Activated CD4-positive, alpha-beta memory T cell treated with anti-CD3 and anti-CD28 coated beads, Interleukin-2, amount 10 ng/mL, durations not matched to agents 7 days and 5 days (primary cell): Measurements from ENCODE around the gene CCDC149. TPM values are rescaled to one million over a fixed set of nuclear protein-coding genes. Genes with fewer than 3 reads are reported as not detected.

ENCODE experiments used
- CTCF ChIA-PET: fragments of 350-600 bp; sonication (Branson Sonifier 250); formaldehyde crosslinking; loops from one replicate; lab custom pipeline; 2021; ENCODE audit warnings: antibody characterized with exemption, inconsistent platforms; lab: Charles Lee
- POLR2A ChIA-PET: fragments of 350-600 bp; sonication (Branson Sonifier 250); formaldehyde crosslinking; loops from one replicate; lab custom pipeline; 2021; ENCODE audit warnings: antibody characterized with exemption; lab: Charles Lee
- DNase-seq: peaks from one replicate; pipeline ENCODE4 v3.0.0-alpha.2; 2020
- H3K27ac Mint-ChIP-seq: one replicate; pipeline ENCODE4 v1.8.0; 2021; ENCODE audit warnings: mild to moderate bottlenecking, mixed read lengths
- H3K27me3 Mint-ChIP-seq: one replicate; pipeline ENCODE4 v1.8.0; 2021; ENCODE audit warnings: mixed read lengths
- H3K36me3 Mint-ChIP-seq: one replicate; pipeline ENCODE4 v1.8.0; 2021; ENCODE audit warnings: low read depth, mixed read lengths
- H3K4me1 Mint-ChIP-seq: one replicate; pipeline ENCODE4 v1.8.0; 2021; ENCODE audit warnings: mixed read lengths
- H3K4me3 Mint-ChIP-seq: one replicate; pipeline ENCODE4 v1.8.0; 2021; ENCODE audit warnings: mild to moderate bottlenecking, mixed read lengths
- H3K9me3 Mint-ChIP-seq: one replicate; pipeline ENCODE4 v1.8.0; 2021; ENCODE audit warnings: mixed read lengths
- total RNA-seq, 2 experiments: library from RNA; stranded (reverse); gene quantifications; one replicate each; pipeline ENCODE4 v1.2.3, GENCODE V29; 2021

The CCDC149 gene
- total RNA-seq, 2 experiments from 2014 or later: not detected

DNA sequence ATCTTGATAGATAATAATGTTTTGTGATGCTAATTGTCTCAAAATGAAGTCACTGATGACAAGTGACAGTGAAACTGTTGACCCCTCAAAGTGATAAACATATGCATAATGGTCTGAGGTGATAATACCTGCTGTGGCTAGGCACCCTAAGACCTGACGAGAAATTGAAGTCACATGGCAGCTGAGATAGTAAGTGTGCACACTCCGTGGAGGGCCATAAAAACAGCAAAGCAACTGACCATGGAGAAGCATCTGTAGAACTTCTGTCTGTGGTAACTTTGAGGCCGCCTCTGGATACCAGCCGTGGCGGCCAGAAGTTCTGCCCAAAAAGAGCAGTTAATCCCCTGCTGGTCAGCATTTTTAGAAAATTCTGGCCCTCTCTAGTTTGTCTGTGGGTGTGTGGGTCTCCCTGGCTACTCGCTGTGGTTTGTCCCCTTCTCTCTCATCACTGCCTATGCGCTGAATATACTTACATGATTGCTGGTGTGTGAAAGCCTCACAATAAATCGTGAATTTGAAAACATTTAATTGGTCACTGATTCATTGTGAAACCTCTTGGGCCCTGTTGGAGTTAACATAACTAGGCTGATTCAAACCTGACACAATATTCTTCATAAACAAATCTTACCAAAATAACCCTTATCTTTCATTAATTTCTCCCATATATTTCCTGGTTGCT is 50.6 kb downstream of the CCDC149 start:
- Mint-ChIP-seq H3K27ac (no peak overlapping the region), H3K27me3 (no peaks in the 10 kb centered on the region), H3K4me3 (no peak overlapping the region), H3K4me1 (no peaks in the 10 kb centered on the region), H3K9me3 (peaks cover 6% of the 10 kb centered on the region), H3K36me3 (no peaks in the 10 kb centered on the region)
- no peak for DNase-seq
- ChIA-PET POLR2A (no interaction called here), CTCF (no interaction called here)

DNA sequence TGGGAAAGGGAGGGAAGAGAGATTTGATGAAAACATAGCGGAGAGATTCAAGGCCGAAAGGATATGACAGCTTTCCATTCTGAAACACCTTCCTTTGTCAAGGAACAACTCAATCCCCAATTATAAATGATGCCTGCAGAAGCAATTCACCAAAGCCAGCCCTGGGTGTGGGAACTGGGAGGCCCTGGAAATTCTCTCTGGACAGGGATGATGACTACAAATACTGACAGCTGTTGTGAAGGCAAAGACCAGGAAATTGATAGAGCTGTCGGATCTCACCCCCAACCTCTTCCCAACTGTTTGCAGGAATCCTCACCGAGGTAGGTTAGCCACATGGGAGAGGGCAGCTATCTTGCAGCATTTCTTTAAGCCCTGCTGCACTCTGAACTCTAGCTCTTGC is 54.3 kb downstream of the CCDC149 start:
- no peaks in the 10 kb centered on the region for H3K9me3 Mint-ChIP-seq
- CTCF ChIA-PET: no interaction called here
- POLR2A ChIA-PET: no interaction called here

DNA sequence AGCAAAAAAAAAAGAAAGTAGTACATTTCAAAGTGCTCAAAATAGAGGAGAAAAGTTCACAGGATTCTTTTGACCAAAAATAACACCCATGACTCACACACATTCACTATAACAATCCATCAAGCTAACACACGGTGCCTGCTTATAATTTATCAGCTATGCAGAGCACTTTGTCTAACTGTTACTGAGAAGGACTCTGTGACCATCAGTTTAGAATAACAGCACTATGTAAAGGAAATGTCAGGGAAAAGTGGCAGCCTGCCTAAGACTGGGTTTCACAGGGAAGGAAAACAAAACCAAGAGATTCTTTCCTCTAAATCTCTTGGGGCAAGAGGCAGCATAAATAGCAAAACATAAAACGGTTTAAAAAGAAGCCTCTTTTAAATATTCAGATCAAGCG is 54.8 kb downstream of the CCDC149 start:
- Mint-ChIP-seq H3K4me3 (no peak overlapping the region), H3K4me1 (no peaks in the 10 kb centered on the region), H3K36me3 (no peaks in the 10 kb centered on the region), H3K27ac (no peak overlapping the region), H3K9me3 (no peaks in the 10 kb centered on the region), H3K27me3 (no peaks in the 10 kb centered on the region)
- POLR2A ChIA-PET: no interaction called here
- CTCF ChIA-PET: no interaction called here
- DNase-seq: no peak

More for the DNA sequence above, 54.3 kb downstream of the CCDC149 start:
- Mint-ChIP-seq H3K4me1 (no peaks in the 10 kb centered on the region), H3K27ac (no peak overlapping the region), H3K27me3 (no peaks in the 10 kb centered on the region), H3K36me3 (no peaks in the 10 kb centered on the region), H3K4me3 (no peak overlapping the region)
- no peak for DNase-seq

DNA sequence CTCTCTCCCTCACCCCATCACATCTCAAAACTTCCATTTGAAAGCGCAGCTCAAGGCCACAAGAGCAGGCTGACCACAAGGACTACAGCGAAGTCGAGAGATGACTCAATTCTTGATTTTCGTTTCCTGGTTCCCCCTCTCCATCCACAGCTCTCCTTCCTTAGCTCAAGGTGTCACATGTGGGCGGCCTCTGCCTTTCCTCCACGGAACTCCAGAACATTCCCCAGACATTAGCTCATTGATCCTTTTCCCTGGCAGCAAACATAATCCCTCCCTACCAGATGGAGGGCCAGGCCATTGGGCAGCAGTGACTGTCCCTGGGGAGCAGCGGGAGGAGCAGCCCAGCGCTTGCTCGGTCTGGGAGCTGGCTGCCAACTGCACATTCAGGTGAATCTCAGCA is 56.3 kb downstream of the CCDC149 start:
- Mint-ChIP-seq H3K4me1 (no peaks in the 10 kb centered on the region), H3K27me3 (no peaks in the 10 kb centered on the region), H3K27ac (no peak overlapping the region), H3K9me3 (no peaks in the 10 kb centered on the region), H3K36me3 (no peaks in the 10 kb centered on the region), H3K4me3 (no peak overlapping the region)
- CTCF ChIA-PET: no interaction called here
- POLR2A ChIA-PET: no interaction called here
- DNase-seq: no peak

DNA sequence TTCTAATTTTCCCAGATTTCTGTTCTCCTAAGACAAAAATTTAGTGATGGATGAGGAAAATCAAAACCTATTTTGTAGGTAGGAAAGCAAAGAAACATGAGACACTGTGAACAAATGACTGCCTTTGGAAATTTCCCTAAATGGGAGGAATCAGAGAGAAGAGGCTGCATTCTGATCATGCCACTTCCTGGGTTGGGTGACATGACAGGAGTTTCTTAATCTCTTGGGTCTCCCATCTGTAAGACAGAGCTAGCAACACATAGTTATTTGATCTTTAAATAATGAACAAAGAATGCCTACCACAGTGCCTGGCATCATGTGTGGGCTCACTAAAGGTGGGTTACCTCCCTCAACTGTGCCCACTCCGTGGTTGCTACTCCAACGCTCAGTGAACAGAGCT is 57.1 kb downstream of the CCDC149 start:
- no peaks in the 10 kb centered on the region for H3K27me3 Mint-ChIP-seq
- DNase-seq: no peak
- no peaks in the 10 kb centered on the region for H3K4me1 Mint-ChIP-seq
- H3K9me3 Mint-ChIP-seq: no peaks in the 10 kb centered on the region
- ChIA-PET POLR2A (no interaction called here), CTCF (no interaction called here)
- no peaks in the 10 kb centered on the region for H3K36me3 Mint-ChIP-seq
- H3K27ac Mint-ChIP-seq: no peak overlapping the region
- no peak overlapping the region for H3K4me3 Mint-ChIP-seq

DNA sequence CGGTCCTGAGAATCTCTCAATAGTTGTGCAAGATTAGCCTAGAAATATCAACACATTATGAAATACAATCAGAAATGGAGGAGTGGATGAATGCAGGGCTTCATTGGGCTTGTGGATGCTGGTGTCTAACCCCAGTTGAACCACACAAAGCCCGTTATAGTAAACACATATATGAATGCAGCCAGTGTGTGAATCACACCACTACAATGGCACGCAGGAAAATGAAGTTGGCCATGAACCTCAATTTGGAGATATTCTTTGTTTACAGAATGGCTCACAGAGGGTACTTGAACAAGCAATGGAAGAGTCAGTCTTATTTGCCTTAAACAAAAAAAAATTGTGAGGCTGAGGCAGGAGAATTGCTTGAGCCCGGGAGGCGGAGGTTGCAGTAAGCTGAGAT is 59.7 kb downstream of the CCDC149 start:
- no peaks in the 10 kb centered on the region for H3K27me3 Mint-ChIP-seq
- no peaks in the 10 kb centered on the region for H3K4me1 Mint-ChIP-seq
- ChIA-PET CTCF (no interaction called here), POLR2A (no interaction called here)
- H3K27ac Mint-ChIP-seq: no peak overlapping the region
- H3K4me3 Mint-ChIP-seq: no peak overlapping the region
- DNase-seq: no peak
- H3K36me3 Mint-ChIP-seq: no peaks in the 10 kb centered on the region
- H3K9me3 Mint-ChIP-seq: no peaks in the 10 kb centered on the region

DNA sequence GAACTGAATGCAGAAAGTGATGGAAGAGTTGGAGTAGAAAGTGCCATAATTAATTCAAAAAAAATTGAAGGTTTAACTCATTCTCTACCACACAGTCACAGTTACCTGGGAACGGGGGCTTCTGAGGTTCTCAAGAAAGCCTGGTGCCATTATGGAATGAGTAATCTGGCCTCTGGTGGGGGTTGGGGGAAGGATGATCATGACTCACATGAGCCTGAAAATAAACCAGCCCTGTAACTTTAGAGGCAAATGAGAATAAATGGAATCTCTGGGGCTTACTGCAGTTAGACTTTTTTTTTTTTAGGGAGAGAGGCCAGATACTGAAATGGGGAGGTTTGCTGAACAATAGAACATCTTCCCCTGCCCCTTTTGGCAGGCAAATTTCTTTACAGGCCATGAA is 62.2 kb downstream of the CCDC149 start:
- no peak for DNase-seq
- H3K36me3 Mint-ChIP-seq: no peaks in the 10 kb centered on the region
- CTCF ChIA-PET: no interaction called here
- H3K27ac Mint-ChIP-seq: no peak overlapping the region
- H3K27me3 Mint-ChIP-seq: no peaks in the 10 kb centered on the region
- POLR2A ChIA-PET: no interaction called here
- H3K9me3 Mint-ChIP-seq: no peaks in the 10 kb centered on the region
- no peaks in the 10 kb centered on the region for H3K4me1 Mint-ChIP-seq
- H3K4me3 Mint-ChIP-seq: no peak overlapping the region

DNA sequence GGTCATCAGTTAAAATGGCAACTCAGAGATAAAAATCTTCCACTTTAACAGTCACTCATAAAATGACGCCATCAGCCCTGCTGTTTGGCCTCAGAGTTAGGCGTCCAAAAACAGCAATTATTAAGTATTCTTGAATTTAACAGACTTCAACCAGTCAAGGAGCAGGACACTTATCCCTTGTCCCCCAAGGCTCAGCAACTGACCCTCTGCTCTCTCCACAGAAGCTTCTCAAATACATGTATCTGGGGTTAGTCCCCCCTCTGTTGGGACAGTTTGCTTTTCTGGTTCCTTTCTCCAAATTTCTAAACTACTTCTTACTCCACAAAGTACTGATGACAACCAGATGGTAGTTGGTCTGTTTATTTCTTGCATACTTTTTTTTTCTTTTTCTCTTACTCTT is 63.1 kb downstream of the CCDC149 start:
- ChIA-PET POLR2A (no interaction called here), CTCF (no interaction called here)
- Mint-ChIP-seq H3K9me3 (no peaks in the 10 kb centered on the region), H3K27me3 (no peaks in the 10 kb centered on the region), H3K36me3 (no peaks in the 10 kb centered on the region), H3K4me3 (no peak overlapping the region), H3K4me1 (no peaks in the 10 kb centered on the region), H3K27ac (no peak overlapping the region)
- no peak for DNase-seq

DNA sequence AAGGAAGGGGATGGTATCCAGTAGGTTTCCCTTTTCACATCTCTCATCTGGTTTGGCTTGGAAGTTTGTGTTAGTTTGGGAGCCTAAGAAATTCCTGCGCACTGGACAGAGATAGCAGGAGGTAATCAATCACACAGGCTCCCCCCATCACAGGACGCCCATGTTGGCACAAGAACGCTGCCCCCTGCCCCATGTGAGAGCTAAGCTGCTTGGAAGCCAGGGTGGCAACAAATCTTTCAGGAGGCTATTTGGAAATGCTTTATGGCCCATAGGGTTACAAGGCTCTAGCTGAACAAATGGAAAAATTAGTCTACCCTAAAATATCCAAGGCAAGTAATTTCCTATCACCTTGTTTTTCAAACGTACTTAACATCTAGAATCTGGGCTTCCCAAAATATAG is 63.5 kb downstream of the CCDC149 start:
- Mint-ChIP-seq H3K9me3 (no peaks in the 10 kb centered on the region), H3K4me3 (no peak overlapping the region), H3K4me1 (no peaks in the 10 kb centered on the region), H3K27ac (no peak overlapping the region), H3K36me3 (no peaks in the 10 kb centered on the region), H3K27me3 (no peaks in the 10 kb centered on the region)
- POLR2A ChIA-PET: interaction anchor here (0.6 kb wide), 1 partner anchor 406 kb away, joined by 3 read pairs; no protein-coding TSS in a partner anchor
- CTCF ChIA-PET: no interaction called here
- DNase-seq: no peak

DNA sequence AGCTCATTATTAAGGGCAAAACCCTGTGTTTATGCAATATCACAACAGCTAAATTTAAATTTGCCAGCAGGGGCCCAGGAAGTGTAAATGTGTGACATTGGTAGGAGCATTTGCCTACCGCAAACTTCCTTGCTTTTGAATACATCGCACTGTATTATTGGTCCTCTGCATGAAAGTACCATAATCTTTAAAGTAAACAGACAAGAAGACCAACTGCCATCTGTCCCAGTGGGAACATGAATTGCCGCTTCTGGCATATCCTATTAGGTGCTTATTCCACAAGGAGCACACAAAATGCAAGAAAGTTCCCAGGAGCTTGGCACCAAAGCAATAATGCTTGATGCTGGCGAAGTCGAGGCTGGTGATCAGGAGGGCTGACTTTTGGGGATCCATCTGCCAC is 66.1 kb downstream of the CCDC149 start:
- Mint-ChIP-seq H3K4me3 (no peak overlapping the region), H3K27me3 (no peaks in the 10 kb centered on the region), H3K4me1 (no peaks in the 10 kb centered on the region), H3K36me3 (no peaks in the 10 kb centered on the region), H3K9me3 (no peaks in the 10 kb centered on the region), H3K27ac (no peak overlapping the region)
- POLR2A ChIA-PET: no interaction called here
- CTCF ChIA-PET: no interaction called here
- no peak for DNase-seq

DNA sequence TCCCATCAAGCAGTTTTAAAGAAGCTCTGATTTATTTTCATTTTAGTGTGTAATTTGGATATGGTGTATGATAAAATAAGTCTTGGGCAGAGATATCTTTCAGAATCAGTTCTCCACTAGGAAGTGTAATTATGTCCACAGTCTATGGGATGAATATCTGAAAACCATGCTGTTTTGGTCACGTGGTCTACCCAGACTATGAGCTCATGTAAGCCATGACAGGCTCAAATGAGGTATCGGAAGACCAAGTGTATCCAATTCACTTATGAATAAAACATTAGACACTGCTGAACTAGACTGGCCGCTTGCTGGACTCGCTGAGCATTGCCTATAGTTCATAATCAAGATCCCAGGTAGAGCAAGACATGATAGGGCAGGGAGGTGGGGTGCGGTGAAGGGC is 66.9 kb downstream of the CCDC149 start:
- H3K4me3 Mint-ChIP-seq: no peak overlapping the region
- no peaks in the 10 kb centered on the region for H3K9me3 Mint-ChIP-seq
- POLR2A ChIA-PET: no interaction called here
- H3K27ac Mint-ChIP-seq: no peak overlapping the region
- DNase-seq: no peak
- no peaks in the 10 kb centered on the region for H3K27me3 Mint-ChIP-seq
- H3K4me1 Mint-ChIP-seq: no peaks in the 10 kb centered on the region
- no peaks in the 10 kb centered on the region for H3K36me3 Mint-ChIP-seq
- CTCF ChIA-PET: no interaction called here

DNA sequence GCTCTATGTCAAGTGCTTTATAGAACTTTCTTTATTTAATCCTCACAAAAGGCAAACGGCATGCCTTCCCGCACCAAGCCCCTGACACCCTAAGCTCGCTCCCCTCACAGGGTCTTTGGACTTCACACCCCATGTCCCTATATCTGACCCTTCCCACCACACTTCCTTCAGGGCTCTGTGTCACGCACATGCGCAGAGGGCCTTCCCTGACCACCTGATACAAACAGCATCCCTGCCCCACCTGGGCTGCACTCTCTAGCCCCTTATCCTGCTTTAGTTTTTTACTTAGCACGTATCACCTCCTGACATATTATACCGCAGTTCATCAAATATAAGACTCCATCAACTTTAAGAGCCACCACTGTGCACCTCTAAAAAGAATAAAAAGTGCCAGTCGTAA is 67.7 kb downstream of the CCDC149 start:
- Mint-ChIP-seq H3K4me1 (no peaks in the 10 kb centered on the region), H3K27ac (no peak overlapping the region), H3K36me3 (no peaks in the 10 kb centered on the region), H3K27me3 (no peaks in the 10 kb centered on the region), H3K4me3 (no peak overlapping the region), H3K9me3 (no peaks in the 10 kb centered on the region)
- POLR2A ChIA-PET: no interaction called here
- DNase-seq: no peak
- CTCF ChIA-PET: no interaction called here

DNA sequence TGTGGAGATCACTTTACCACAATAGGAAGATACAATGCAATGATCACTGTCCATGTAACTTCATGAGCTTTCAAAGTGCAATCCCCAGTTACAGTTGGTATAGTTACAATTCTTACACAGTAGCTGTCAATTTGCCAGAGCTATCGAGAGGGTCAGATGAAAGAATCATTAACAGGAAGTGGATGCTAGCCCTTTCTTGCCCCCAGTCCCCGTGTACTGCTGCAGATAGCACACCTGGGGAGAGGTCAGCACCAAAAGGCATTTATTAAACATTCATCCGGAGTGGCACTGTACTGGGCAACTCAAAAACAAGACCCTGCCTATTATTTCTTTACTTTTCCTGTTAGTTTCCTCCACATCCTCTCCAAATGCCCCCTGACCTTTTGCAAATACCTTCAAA is 69.7 kb downstream of the CCDC149 start:
- Mint-ChIP-seq H3K4me3 (no peak overlapping the region), H3K27me3 (no peaks in the 10 kb centered on the region), H3K36me3 (no peaks in the 10 kb centered on the region), H3K27ac (no peak overlapping the region), H3K4me1 (no peaks in the 10 kb centered on the region), H3K9me3 (no peaks in the 10 kb centered on the region)
- ChIA-PET CTCF (no interaction called here), POLR2A (no interaction called here)
- no peak for DNase-seq

DNA sequence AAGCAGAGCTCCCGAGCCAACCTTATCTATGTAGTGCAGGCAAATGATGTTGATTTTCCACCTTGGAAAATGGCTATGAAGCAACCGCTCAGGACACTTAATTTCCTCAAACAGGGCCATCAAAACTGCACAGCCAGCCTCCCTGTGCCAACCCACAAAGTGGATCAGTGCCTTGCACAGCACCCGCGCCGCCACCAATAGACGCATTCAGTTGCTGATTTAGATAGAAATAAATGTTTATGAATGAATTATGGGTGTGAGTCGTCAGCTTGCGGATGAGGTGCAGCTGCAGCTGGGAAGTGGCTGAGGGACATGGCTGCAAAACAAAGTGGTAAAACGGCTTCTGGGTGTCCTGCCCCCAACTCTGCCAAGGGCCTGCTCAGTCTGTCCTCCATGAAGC is 70.5 kb downstream of the CCDC149 start:
- H3K27ac Mint-ChIP-seq: no peak overlapping the region
- no peak for DNase-seq
- H3K4me3 Mint-ChIP-seq: no peak overlapping the region
- H3K36me3 Mint-ChIP-seq: no peaks in the 10 kb centered on the region
- H3K4me1 Mint-ChIP-seq: no peaks in the 10 kb centered on the region
- ChIA-PET CTCF (no interaction called here), POLR2A (no interaction called here)
- no peaks in the 10 kb centered on the region for H3K9me3 Mint-ChIP-seq
- no peaks in the 10 kb centered on the region for H3K27me3 Mint-ChIP-seq
